Right lobe of liver (tissue), 6 donors: Measurements from ENCODE around the gene CLEC2B. TPM values are rescaled to one million over a fixed set of nuclear protein-coding genes. Genes with fewer than 3 reads are reported as not detected.

Experiments used
- ATAC-seq, 4 donors: fragments of 200-7000 bp; cut with Tn5 transposase; one replicate each; pipeline ENCODE4 v1.9.1; 2020; ENCODE audit warnings: mild to moderate bottlenecking in 4 of 4, moderate library complexity in 4 of 4
- DNase-seq, 3 donors: peaks; one replicate each; pipeline ENCODE4 v3.0.0-alpha.2; 2020
- H3K27ac ChIP-seq, 3 donors: fragments of 200-600 bp; one replicate each; pipeline ENCODE4 v1.8.0; 2022
- H3K27me3 ChIP-seq, 2 donors: fragments of 200-600 bp; one replicate each; pipeline ENCODE4 v1.8.0; 2022
- H3K36me3 ChIP-seq, 4 donors: fragments of 200-600 bp; sonication (generic) in 1 of 4; one replicate each; pipeline versions ENCODE4 v1.5.1 to v1.8.0; 2017 to 2022; ENCODE audit warnings: control low read depth in 1 of 4
- H3K4me1 ChIP-seq, 4 donors: fragments of 200-600 bp; sonication (generic) in 1 of 4; one replicate each; pipeline versions ENCODE4 v1.5.1 to v1.8.0; 2017 to 2022; ENCODE audit warnings: control low read depth in 1 of 4
- H3K4me3 ChIP-seq, 3 donors: fragments of 200-600 bp; one replicate each; pipeline ENCODE4 v1.8.0; 2022
- H3K9me3 ChIP-seq, 4 donors: fragments of 200-600 bp; sonication (generic) in 1 of 4; one replicate each; pipeline versions ENCODE4 v1.5.1 to v1.8.0; 2017 to 2022; ENCODE audit warnings: control low read depth in 1 of 4
- POLR2A ChIP-seq: fragments of 450-650 bp; IDR thresholded peaks from one replicate; pipeline ENCODE4 v1.6.1; 2017; ENCODE audit warnings: antibody characterized with exemption, mild to moderate bottlenecking
- WGBS: methylation state at CpG from one replicate; pipeline ENCODE4 v1.1.6; 2018; ENCODE audit warnings: low coverage, low lambda C conversion rate; ENCODE audit not compliant: insufficient coverage; ENCODE audit errors: missing lambda C conversion rate; 5-methylcytosine and 5-hydroxymethylcytosine counted together
- intact Hi-C, 2 donors: fragments of 100-400 bp; cut with DNase I; formaldehyde crosslinking; loops; one replicate each; pipeline versions ENCODE4 v1.11.2 to v1.14.1; 2022
- total RNA-seq, 6 experiments: library from RNA; depleted of rRNA in 2 of 6; stranded (reverse); fragments of >200 nt in 2 of 6; fragmentation: NEBNext Ultra II Directional in 3 of 6; extraction: Animal tissue kit (Norgen Biotek cat#: 25700) in 3 of 6; gene quantifications; one replicate each; pipeline versions ENCODE4 v1.1.0 to v1.2.4, GENCODE V29; 2016 to 2023
- TF ChIP-seq, protein P1 (sequence below), 4 donors: fragments of 200-600 bp in 3 of 4; fragments of 450-650 bp in 1 of 4; IDR thresholded peaks; one replicate each; pipeline versions ENCODE4 v1.5.1 to v1.8.0; 2016 to 2022; ENCODE audit warnings: antibody characterized with exemption in 4 of 4, mild to moderate bottlenecking in 2 of 4
- donor health status: DM: no; HTN: yes; CAD: no.
- donor health status: DM: no; HTN: no; CAD: no.
- donor health status: DM: no; HTN: no; CAD: no.
- donor health status: DM: no; HTN: yes; CAD: no.
- donor health status: DM: no; HTN: yes; CAD: no.

CLEC2B gene
- total RNA-seq, 6 experiments from 2014 or later, result 1.4 to 11.1 (median 4.9) TPM

DNA sequence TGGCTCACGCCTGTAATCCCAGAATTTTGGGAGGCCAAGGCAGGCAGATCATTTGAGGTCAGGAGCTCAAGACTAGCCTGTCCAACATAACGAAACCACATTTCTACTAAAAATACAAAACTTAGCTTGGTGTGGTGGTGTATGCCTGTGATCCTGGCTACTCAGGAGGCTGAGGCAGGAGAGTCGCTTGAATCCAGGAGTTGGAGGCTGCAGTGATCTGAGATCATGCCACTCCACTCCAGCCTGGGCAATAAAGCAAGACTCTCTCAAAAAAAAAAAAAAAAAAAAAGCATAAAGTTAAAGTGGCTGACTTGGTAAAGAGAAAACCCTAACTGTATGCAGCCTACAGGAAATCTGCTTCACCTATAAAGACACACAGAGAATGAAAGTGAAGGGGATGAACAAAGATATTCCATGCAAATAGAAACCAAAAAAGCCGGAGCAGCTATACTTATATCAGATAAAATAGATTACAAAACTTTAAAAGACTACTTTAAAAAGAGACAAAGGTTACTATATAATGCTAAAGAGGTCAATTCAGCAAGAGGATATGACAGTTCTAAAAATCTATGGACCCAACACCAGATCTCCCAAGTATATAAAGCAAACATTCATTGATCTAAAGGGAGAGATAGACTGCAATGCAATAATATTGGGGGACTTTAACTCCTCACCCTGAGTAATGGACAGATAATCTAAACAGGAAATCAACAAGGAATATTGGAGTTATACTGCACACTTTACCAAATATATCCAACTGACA lies 4.1 kb downstream of the CLEC2B start:
- intact Hi-C loops, result no loop called here
- no peaks in the 10 kb centered on the region for H3K27me3 ChIP-seq
- ATAC-seq (peak in 1 of 4 donors; percentile 17), DNase-seq (no peak)
- peak overlapping the region in 1 of 3 donors; percentile 5 for H3K4me3 ChIP-seq
- no peaks in the 10 kb centered on the region for H3K36me3 ChIP-seq
- H3K9me3 ChIP-seq, result no peaks in the 10 kb centered on the region
- H3K4me1 ChIP-seq, result no peaks in the 10 kb centered on the region
- whole genome bisulfite sequencing, result 36% methylated on average over 3 of the region's 4 CpGs
- H3K27ac ChIP-seq, result peak overlapping the region in 1 of 3 donors; percentile 2
- TF ChIP-seq POLR2A, result no peak
- TF ChIP-seq, protein P1, sequence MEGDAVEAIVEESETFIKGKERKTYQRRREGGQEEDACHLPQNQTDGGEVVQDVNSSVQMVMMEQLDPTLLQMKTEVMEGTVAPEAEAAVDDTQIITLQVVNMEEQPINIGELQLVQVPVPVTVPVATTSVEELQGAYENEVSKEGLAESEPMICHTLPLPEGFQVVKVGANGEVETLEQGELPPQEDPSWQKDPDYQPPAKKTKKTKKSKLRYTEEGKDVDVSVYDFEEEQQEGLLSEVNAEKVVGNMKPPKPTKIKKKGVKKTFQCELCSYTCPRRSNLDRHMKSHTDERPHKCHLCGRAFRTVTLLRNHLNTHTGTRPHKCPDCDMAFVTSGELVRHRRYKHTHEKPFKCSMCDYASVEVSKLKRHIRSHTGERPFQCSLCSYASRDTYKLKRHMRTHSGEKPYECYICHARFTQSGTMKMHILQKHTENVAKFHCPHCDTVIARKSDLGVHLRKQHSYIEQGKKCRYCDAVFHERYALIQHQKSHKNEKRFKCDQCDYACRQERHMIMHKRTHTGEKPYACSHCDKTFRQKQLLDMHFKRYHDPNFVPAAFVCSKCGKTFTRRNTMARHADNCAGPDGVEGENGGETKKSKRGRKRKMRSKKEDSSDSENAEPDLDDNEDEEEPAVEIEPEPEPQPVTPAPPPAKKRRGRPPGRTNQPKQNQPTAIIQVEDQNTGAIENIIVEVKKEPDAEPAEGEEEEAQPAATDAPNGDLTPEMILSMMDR (IDR thresholded peaks at IDR 0.05), result no peak

DNA sequence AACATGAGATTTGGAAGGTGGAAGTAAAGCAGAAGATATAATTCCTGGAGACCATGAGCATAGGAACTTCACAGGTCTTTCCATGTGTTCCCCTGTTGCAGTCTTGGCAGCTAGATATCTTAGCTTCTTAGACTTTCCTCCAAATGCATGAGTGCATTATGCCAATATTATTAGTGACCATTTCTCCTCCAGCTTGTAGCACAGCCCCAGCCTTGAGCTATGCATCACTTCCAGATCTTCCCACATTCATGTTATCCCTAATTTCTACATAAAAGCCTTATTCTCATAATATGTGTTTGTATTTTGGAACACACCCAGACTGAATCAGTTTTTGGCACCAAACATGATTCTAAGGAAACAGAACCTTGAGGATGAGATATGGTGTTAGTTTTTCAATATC lies 11.0 kb downstream of the CLEC2B start:
- no peaks in the 10 kb centered on the region for H3K4me1 ChIP-seq
- ATAC-seq (no peak), DNase-seq (no peak)
- no peaks in the 10 kb centered on the region for H3K9me3 ChIP-seq
- no peak for TF ChIP-seq POLR2A
- TF ChIP-seq, protein P1 (IDR thresholded peaks at IDR 0.05), result no peak
- H3K27ac ChIP-seq, result no peak overlapping the region
- H3K36me3 ChIP-seq, result no peaks in the 10 kb centered on the region
- H3K4me3 ChIP-seq, result no peak overlapping the region
- H3K27me3 ChIP-seq, result no peaks in the 10 kb centered on the region
- intact Hi-C loops, result no loop called here

DNA sequence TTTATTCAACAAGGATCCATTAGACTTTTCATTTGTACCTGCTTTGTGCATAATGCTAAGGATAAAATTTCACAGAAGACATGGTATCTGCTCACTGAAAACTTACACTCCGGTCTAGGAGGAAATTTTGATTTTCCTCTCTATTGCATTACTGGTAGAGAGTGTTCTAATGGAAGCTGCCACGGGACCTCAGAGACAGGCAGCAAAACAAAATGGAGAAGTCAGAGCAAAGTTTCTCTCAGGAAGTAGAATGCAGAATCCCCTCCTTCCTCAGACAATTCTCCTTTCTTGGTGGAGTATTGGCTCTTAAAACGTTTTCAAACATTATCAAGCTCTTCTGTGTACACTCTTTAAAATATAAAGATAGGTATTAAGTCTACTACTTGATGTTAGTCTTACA lies 12.3 kb downstream of the CLEC2B start:
- H3K9me3 ChIP-seq, result no peaks in the 10 kb centered on the region
- H3K4me1 ChIP-seq, result no peaks in the 10 kb centered on the region
- no peak overlapping the region for H3K27ac ChIP-seq
- H3K4me3 ChIP-seq, result no peak overlapping the region
- H3K36me3 ChIP-seq, result no peaks in the 10 kb centered on the region
- ATAC-seq (peak in 3 of 4 donors; percentile 28 to 44 (median 28)), DNase-seq (no peak)
- TF ChIP-seq, protein P1 (IDR thresholded peaks at IDR 0.05), result no peak
- no peak for TF ChIP-seq POLR2A
- WGBS, result 55% methylated on average over 3 of the region's 3 CpGs
- intact Hi-C loops, result no loop called here
- H3K27me3 ChIP-seq, result no peaks in the 10 kb centered on the region

- Histone ChIP-seq H3K4me3 (no peak overlapping the region), H3K27ac (no peak overlapping the region), H3K9me3 (no peaks in the 10 kb centered on the region), H3K4me1 (no peaks in the 10 kb centered on the region), H3K27me3 (no peaks in the 10 kb centered on the region), H3K36me3 (no peaks in the 10 kb centered on the region)
- DNase-seq (no peak), ATAC-seq (peak in 2 of 4 donors; percentile 32 to 39)
- intact Hi-C loops, result no loop called here
- no peak for TF ChIP-seq POLR2A
- TF ChIP-seq, protein P1 (IDR thresholded peaks at IDR 0.05), result no peak
- WGBS, result 85% methylated on average over 1 of the region's 1 CpG
Measured at GRCh38 chr12:9856151-9856550, 13.0 kb downstream of the CLEC2B start.
